ENCODE measurements around the gene AGFG2. TPM values are rescaled to one million over a fixed set of nuclear protein-coding genes. Genes with fewer than 3 reads are reported as not detected.

The AGFG2 gene
- total RNA-seq, 1 donor from 2014 or later = 48.6 TPM

GRCh38 chr7:100606313-100606712 lies 67.3 kb downstream of the AGFG2 start:
- H3K4me3 Mint-ChIP-seq (ENCODE audit: unreplicated experiment) = no peak overlapping the region
- H3K36me3 Mint-ChIP-seq (ENCODE audit: low read depth, unreplicated experiment) = peaks cover 3% of the 10 kb centered on the region
- H3K27me3 Mint-ChIP-seq (ENCODE audit: unreplicated experiment) = peaks cover 5% of the 10 kb centered on the region
- no peak for DNase-seq (ENCODE audit: low spot score)
- no peak for TF ChIP-seq CTCF (IDR thresholded peaks at IDR 0.05; ENCODE audit: unreplicated experiment)
- H3K27ac Mint-ChIP-seq (ENCODE audit: unreplicated experiment) = no peak overlapping the region
- H3K9me3 Mint-ChIP-seq (ENCODE audit: unreplicated experiment) = no peaks in the 10 kb centered on the region
- H3K4me1 Mint-ChIP-seq (ENCODE audit: unreplicated experiment) = peaks cover 4% of the 10 kb centered on the region

GRCh38 chr7:100607111-100607510 lies 68.1 kb downstream of the AGFG2 start:
- Mint-ChIP-seq H3K27ac (ENCODE audit: unreplicated experiment) (no peak overlapping the region), H3K4me1 (ENCODE audit: unreplicated experiment) (peaks cover 8% of the 10 kb centered on the region), H3K27me3 (ENCODE audit: unreplicated experiment) (peaks cover 5% of the 10 kb centered on the region), H3K4me3 (ENCODE audit: unreplicated experiment) (no peak overlapping the region), H3K36me3 (ENCODE audit: low read depth, unreplicated experiment) (peaks cover 3% of the 10 kb centered on the region), H3K9me3 (ENCODE audit: unreplicated experiment) (no peaks in the 10 kb centered on the region)
- DNase-seq (ENCODE audit: low spot score) = no peak
- TF ChIP-seq CTCF (IDR thresholded peaks at IDR 0.05; ENCODE audit: unreplicated experiment) = no peak

- H3K27me3 Mint-ChIP-seq (ENCODE audit: unreplicated experiment) = peaks cover 4% of the 10 kb centered on the region
- H3K9me3 Mint-ChIP-seq (ENCODE audit: unreplicated experiment) = no peaks in the 10 kb centered on the region
- no peak overlapping the region for H3K4me3 Mint-ChIP-seq (ENCODE audit: unreplicated experiment)
- TF ChIP-seq CTCF (IDR thresholded peaks at IDR 0.05; ENCODE audit: unreplicated experiment) = no peak
- DNase-seq (ENCODE audit: low spot score) = no peak
- peaks cover 13% of the 10 kb centered on the region for H3K4me1 Mint-ChIP-seq (ENCODE audit: unreplicated experiment)
- peaks cover 7% of the 10 kb centered on the region for H3K36me3 Mint-ChIP-seq (ENCODE audit: low read depth, unreplicated experiment)
- H3K27ac Mint-ChIP-seq (ENCODE audit: unreplicated experiment) = no peak overlapping the region
These were observed 71.0 kb downstream of the AGFG2 start for GRCh38 chr7:100609958-100610357.

GRCh38 chr7:100611983-100612729 lies 73.2 kb downstream of the AGFG2 start, which contains the start of gene MOSPD3:
MOSPD3 (plus strand) TSS chr7:100612540; CDS start chr7:100612792, 252 bp downstream.
- no peaks in the 10 kb centered on the region for H3K9me3 Mint-ChIP-seq (ENCODE audit: unreplicated experiment)
- TF ChIP-seq CTCF (IDR thresholded peaks at IDR 0.05; ENCODE audit: unreplicated experiment) = no peak
- H3K36me3 Mint-ChIP-seq (ENCODE audit: low read depth, unreplicated experiment) = peaks cover 7% of the 10 kb centered on the region
- peaks cover 13% of the 10 kb centered on the region for H3K4me1 Mint-ChIP-seq (ENCODE audit: unreplicated experiment)
- H3K4me3 Mint-ChIP-seq (ENCODE audit: unreplicated experiment) = peak within 1 kb of the TSS; percentile 95
- no peaks in the 10 kb centered on the region for H3K27me3 Mint-ChIP-seq (ENCODE audit: unreplicated experiment)
- peak; percentile 97 for DNase-seq (ENCODE audit: low spot score)
- H3K27ac Mint-ChIP-seq (ENCODE audit: unreplicated experiment) = peak within 1 kb of the TSS; percentile 98

- H3K4me3 Mint-ChIP-seq (ENCODE audit: unreplicated experiment) = peak overlapping the region; percentile 95
- peaks cover 13% of the 10 kb centered on the region for H3K4me1 Mint-ChIP-seq (ENCODE audit: unreplicated experiment)
- DNase-seq (ENCODE audit: low spot score) = no peak
- peak overlapping the region; percentile 18 for H3K27ac Mint-ChIP-seq (ENCODE audit: unreplicated experiment)
- TF ChIP-seq CTCF (IDR thresholded peaks at IDR 0.05; ENCODE audit: unreplicated experiment) = no peak
- no peaks in the 10 kb centered on the region for H3K9me3 Mint-ChIP-seq (ENCODE audit: unreplicated experiment)
- no peaks in the 10 kb centered on the region for H3K27me3 Mint-ChIP-seq (ENCODE audit: unreplicated experiment)
- peaks cover 7% of the 10 kb centered on the region for H3K36me3 Mint-ChIP-seq (ENCODE audit: low read depth, unreplicated experiment)
These were observed 73.9 kb downstream of the AGFG2 start for GRCh38 chr7:100612730-100613390.
